HG03558 (cell line): Measurements from ENCODE around the gene NUP133.
A peak's percentile ranks its signal among the peaks of the same experiment; 100 is the strongest.
"Not testable (repeated sequence)": the region's sequence is repeated elsewhere in the genome, so short reads cannot be mapped to it uniquely, and the experiment has no call there.

Experiments
- ATAC-seq: cut with Tn5 transposase; IDR thresholded peaks from one replicate; pipeline ENCODE4 v1.9.1; 2021; ENCODE audit warnings: moderate number of reproducible peaks; ENCODE audit not compliant: unreplicated experiment; ENCODE audit errors: extremely low read depth

Gene NUP133

DNA sequence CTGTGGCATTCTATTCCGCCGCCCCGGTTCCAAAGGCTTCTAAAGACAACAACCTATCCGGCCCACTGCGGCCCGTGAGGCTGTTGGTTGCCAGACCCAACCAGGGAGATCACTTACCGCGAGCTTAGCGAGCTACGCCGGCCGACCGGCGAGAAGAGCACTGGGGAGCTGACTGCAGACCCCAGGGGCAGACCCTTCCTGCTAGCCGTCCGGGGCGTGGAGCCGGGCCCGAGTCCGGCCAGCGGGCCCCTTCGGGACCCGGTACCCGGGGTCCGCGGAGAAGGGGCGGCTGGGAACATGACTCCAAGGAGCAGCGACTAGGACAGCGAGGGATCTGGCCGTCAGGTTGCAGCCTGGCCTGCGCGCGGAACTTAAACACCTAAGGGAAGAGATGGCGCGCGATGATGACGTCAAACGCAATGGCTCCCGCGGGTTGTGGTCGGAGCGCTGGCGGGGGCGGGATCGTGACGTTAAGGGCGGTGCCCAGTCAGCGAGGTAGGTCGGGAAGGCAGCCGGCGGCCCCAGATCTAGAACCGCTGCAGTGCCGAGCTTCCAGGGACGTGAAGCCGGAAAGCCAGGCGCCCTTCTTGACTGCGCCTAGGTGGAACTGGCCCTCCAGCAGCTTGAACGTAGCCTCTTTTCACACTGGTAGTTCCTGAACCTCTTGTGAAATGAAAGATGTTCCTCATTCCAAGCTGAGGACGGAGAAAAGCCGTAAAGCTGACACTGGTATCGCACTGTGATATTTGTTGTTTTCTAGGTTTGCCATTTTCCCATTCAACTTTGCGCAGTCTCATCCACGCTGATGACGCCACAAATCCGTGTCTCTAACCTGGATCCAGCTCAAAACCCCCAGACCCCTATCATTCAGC lies at the start of gene NUP133:
NUP133 (minus strand) TSS at position 391 of the 872 bp plus-strand sequence; CDS start at position 299, 92 bp downstream.
- peak; percentile 68 for ATAC-seq

DNA sequence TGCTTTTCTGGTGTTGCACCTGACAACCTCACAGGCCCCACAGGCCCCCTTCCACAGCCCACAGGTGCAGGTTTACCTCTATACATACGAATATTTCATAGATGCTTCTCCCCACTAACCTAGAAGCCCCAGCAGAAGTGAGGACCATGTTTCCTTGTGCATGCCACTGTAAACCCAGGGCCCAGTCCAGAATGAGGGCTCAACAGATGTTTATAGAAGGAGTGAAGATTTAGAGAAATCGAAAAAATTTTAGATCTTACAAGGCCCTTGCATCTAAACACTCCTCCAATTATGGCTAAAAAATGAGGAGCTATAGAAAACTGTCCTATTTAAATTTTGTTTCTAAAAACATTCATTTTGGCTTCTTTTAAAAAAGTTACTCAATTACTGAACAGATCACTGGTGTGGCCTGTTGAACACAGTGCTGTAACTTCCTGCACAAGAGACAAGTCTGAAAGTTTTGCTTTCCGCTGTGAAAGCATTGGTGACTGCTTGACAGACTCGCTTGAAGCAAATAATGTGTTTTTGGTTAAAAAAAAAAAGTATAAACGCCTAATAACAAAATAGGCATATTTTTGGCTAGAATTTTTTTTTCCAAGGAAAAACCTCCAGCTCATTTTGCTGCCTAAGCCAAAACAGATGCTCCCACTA lies 49.2 kb upstream of the NUP133 start:
- ATAC-seq: no peak

DNA sequence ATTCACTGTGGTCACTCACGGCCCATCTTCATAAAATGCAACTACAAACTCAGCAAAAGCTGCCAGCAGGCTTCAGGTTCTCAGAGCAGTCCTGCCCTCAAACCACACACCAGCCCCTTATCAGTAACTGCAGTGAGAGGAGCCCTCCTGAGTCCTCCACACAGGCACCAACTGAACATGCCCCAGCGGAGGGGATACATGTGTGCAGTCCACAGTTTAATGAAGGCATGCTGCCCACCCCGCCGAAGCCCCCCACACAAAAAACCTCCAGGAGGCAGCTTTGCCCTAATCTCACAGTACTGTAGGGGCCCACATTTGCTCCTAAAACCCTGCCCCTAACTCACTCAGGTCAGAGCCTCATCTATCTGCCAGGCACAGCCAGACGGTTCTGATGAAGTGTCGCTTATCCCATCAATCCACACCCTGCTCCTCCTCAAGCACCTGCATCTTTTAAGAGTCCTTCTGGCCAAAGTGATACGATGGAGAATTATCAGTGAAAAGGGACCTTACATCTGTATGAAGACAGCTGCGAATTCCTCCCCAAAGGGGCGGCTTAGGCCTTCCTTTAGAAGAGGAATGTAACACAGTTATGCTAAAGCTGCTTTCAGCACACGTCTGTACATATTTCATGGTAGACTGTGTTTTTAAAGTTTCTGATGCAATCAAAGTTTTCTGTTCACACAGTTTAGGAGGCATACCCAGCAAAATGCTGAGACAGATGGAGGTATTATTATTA lies 46.9 kb upstream of the NUP133 start:
- no peak for ATAC-seq

DNA sequence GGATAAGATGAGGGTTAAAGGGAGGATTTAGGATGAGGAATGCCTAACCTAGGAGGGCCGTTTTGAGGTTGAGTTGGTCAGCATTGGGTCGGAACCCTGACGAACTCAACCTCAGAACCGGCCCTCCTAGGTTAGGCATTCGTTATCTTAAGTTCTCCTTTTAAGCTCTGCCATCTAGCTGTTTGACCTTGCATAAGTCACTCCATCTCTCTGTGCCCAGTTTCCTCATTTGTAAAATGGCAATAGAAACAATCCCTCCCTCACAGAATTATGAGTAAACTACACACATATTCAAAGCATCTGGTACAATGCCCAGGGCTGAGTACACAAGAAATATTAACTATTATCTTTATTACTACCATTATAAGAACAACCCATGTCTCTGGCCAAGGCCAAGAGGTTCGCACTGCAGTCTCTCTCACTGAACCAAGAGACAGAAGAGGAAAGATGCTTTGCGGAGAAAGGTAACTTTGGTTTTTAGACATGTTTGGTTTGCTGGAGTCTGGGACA lies 45.5 kb upstream of the NUP133 start:
- no peak for ATAC-seq

DNA sequence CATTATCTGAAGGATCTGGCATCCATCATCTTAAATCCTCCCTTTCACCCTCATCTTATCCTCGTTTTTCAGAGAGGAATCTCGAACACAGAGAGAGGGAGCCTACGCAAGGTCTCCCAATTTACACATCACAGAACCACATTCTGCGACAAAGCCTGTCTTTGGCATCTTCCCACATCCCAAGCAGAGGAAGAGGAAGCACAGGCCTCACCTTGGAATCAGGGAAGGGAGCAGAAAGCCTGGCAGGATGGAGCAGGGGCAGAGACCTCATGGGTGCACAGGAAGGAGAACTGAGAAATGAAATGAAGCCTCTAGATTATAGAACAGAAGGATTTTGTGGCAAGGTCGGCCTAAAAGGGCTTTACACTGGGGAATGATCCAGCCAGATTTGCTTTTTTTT lies 44.6 kb upstream of the NUP133 start:
- no peak for ATAC-seq

DNA sequence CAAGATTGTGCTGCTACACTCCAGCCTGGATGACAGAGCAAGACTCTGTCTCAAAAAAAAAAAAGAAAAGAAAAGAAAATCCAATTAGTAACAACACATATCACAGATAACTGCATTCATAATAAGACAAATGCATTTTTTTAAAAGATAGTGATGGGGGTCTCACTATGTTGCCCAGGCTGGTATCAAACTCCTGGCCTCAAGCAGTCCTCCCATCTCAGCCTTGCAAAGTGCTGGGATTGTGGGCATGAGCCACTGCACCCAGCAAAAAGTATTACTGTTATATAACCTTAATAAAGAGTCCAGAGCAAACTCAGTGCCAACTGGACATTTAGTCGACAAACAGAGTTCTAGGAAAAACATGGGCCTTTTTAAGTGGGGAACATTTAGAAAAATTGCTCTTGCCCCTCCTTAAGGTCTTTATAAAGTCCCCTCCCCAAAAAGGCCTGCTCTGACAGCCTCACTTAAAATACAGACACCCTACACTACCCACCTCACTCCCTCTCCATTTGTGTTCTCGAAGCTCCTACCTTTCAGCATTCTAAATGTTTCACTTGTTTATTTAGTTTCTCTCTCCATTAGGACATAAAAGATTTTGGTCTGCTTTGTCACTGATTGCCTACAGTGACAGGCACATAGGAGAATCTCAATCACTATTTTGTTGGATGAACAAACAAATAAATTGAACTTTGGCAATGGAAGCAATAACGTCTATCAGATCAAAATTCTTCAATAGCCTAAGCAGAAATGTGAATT lies 42.8 kb upstream of the NUP133 start:
- no peak for ATAC-seq

DNA sequence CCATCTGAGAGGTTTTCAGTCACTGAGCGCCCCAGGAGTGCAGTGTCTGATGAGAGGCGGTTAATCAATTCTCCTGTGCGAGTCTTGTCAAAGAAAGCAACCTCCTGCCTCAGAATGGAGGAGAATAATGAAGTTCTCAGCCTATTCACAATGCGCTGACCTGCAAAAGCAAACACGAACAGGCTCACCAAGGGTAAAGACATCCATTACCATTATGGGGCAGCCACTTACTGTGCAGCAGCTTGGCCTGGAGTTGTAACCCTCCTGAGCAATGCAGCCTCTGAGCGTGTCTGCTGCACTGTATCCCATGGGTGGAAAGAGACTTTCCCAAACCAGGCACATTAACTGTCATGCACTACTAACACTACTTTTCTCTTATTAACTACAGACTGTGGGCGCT lies 39.4 kb upstream of the NUP133 start:
- no peak for ATAC-seq

DNA sequence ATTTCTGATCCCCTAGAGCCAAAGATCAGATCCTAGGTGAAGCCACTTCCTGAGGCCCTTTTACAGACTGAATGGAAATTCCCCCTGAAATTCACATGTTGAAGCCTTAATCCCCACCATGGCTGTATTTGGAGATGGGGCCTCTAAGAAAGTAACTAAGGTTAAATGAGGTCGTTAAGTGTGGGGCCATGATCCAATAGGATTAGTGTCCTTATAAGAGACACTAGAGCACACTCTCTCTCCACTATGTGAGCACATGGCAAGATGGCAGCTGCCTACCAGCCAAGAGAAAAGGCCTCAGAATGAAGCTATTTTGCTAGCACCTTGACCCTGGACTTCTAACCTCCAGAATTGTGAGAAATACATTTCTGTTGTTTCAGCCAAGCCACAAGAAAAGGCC lies 36.4 kb upstream of the NUP133 start:
- ATAC-seq: no peak

DNA sequence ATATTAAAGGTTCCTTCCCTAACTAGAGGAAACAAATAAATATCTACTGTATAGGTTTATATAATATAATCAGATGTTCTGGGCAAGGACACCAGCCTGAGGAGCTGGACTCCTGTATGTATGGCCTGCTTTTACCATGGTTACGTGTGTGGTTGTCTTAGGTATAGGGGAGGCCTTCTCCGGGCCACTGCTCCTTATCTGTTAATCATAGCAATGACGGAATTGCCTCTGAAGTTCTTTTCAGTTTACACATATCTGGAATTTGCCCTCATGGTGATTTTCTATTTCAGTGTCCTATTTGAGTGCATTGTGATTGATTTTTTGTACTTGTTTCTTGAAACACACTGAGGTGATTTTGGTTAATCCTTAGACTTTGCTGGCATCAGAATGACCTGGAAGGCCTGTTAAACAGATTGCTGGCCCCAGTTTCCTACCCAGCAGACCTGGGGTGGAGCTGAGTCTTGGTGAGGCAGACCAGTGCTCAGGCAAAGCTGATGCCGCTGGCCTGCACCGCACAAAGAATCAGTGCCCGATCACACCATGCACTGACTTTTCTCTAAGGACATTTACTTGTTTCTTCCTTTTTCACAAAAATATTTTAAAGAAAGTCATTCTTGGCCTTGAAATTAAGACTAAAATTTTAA lies 31.8 kb upstream of the NUP133 start:
- no peak for ATAC-seq

DNA sequence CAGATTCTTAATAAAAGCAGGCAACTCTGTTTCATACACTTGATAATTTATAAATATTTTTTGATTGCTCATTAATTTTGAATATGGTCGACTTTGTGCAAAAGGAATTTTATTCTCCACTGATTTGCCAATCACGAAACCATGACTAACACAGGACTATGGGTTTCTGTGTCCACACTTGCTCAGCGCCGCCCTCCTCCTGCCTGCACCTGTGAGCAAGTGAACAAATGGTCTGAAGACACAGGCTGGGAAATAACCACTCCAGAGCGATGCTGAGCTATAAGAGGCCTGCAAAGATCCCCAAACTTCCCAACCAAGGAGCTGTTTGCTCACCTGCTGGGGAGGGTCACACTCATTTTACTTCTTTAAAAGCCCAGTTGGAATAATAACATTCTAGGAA lies 30.8 kb upstream of the NUP133 start:
- ATAC-seq: no peak

DNA sequence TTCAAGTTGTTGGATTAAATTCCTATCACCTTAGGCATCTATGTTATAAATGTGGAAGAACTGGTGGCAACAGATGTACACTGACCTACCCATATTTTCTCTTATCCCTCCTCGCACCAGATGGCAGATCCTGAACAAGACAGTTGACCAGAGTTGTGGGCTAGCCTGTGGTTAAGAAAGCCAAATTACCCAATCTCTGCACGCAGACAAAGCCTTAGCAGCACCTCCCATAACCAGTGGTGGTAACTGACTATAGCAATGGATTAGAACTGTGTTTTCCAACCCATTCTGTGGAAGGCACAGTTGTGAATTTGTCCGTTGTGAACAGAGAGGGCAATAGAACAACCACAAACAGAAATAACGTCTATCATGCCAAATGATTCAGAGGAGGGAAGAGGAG lies 29.8 kb upstream of the NUP133 start:
- no peak for ATAC-seq

DNA sequence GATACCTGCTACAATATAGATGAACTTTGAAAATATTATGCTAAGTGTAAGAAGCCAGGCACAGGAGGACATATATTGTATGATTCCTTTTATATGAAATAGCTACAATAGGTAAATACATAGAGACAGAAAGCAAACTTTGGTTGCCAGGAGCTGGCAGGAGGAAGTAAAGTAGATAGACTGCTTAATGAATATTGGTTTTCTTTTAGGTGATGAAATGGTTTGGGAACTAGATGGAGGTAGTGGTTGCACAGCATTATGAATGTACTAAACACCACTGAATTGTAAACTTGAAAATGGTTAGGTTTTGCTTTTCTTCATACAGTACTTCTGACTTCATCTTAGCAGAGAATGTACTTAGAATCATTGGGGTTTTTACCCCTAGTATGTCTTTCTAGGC lies 28.8 kb upstream of the NUP133 start:
- no peak for ATAC-seq

DNA sequence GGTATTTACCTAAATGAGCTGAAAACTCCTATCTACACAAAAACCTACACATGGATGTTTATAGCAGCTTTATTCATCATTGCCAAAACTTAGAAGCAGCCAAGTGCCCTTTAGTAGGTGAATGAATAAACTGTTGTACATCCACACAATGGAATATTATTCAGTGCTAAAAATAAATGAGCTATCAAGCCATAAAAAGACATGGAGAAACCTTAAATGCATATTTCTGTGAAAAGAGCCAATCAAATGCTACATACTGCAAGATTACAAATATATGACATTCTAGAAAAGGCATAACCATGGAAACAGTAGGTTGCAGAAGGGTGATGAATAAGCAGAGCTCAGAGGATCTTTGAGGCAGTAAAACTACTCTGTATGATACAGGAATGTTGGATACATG lies 27.1 kb upstream of the NUP133 start:
- no peak for ATAC-seq

DNA sequence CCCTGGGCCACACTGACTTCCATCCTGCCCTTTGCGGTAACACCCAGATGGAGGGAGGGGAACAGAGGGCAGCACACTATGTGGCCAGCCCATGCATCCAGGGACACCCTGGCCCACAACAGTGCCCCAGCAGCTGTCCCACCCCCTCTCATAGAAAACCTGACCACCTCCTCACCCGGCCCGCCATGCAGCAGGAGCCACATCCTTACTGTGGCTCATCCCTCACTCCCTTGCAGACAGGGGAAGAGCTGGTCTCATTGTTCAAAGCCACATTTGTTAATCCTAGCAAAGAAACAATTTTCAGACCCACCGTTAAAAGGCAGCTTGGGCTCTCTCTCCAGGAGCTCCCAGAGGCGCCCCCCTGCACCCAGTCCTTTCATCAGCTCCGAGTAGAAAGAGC lies 23.2 kb upstream of the NUP133 start:
- ATAC-seq: no peak

DNA sequence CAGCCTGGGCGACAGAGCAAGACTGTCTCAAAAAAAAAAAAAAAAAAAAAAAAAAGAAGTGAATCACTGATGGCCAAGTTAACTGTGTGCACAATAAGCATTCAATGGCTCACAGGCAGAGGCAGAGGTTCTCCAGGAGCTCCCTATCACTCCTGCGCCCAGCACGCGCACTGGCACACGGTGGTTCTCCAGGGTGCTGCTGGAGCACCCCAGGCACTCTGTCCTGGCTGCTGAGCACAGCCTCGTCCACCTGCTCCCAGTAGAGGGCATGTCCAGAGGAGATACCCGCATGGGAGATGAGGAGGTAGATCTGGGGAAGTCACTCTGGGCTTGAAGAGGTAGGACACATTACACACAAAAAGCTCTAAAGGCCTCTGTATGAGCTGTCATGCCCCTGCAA lies 21.5 kb upstream of the NUP133 start:
- ATAC-seq: no peak

DNA sequence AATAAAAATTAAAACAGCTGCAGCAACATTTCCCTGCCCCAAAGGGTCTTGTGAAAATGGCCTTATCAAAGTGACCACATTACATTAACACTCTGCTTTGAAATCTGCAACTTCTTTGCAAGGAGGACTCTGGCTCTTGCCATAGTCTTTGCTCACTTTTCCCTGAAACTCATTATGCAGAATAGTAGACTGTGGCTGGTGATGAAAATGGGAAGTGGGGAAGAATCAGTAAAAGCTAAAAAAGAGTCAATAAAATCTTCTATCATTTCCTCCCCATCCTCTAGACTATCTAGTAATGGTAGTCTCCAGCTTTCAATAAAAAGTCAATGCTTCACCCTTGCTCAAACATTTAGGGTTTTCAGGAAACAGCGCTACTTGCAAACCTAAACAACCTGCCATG lies 18.6 kb upstream of the NUP133 start:
- ATAC-seq: no peak

DNA sequence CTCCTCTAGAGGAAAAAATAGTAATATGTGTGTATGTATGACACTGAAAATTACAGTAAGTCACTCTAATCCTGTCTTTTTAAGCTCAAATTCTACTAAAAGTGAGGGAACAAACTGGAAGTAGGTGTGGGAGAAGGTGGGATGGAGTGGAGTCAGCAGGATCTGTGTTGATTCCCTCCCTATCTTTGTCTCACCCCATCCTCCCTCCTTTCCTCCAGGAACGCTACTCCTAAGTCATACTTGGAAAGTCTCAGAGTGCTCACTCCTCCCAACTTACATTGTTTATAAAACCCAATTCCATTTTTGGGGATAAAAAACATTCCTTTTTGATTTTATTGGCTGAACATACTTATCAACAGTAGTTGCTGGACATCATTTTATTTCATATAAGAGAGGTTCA lies 14.9 kb upstream of the NUP133 start:
- ATAC-seq: no peak

DNA sequence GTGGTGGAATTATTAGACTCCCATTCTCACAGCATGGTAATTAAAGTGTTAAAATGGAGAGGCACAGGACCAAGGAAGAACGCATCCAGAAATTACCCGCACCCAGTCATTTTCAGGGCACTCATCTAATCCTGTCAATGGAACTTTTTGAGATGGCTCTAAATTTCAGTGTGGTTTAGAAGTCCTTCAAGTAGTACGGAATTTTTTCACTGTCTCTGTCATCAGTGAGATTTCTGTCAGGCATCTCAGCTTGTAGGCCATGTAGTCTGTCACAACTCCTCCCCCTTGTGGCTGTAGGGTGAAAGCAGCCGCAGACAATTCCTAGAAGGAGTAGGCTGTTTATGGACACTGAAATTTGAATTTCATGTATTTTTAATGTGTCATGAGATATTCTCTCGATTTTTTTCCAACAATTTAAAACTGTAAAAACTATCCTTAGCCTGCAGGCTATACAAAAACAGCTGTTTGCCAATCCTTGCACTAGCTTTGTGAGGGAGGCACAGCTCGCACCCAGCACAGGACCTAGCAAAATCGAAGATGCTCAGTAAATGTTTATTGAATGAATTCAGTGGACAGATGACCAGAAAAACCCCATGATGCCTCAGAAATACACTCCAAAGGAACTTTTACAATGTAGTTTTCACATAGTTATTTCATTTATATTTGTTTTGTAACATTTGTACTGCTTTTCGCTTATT lies 6.6 kb upstream of the NUP133 start:
- ATAC-seq: no peak

DNA sequence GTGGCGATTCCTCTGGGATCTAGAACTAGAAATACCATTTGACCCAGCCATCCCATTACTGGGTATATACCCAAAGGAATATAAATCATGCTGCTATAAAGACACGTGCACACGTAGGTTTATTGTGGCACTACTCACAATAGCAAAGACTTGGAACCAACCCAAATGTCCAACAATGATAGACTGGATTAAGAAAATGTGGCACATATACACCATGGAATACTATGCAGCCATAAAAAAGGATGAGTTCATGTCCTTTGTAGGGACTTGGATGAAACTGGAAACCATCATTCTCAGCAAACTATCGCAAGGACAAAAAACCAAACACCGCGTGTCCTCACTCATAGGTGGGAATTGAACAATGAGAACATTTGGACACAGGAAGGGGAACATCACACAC lies 3.5 kb upstream of the NUP133 start:
- ATAC-seq: not testable (repeated sequence)
